GM13976 (cell line): ENCODE results near the gene PDSS1.

Source experiments
- DNase-seq: peaks from one replicate; pipeline ENCODE4 v3.0.0; 2012; ENCODE audit warnings: low spot score
- in situ Hi-C: fragments of 300-500 bp; cut with MboI; formaldehyde crosslinking; loops from one replicate; pipeline ENCODE4 v1.12.0; 2022; ENCODE audit warnings: low sequenced_read_pairs, mixed read lengths, inconsistent platforms; ENCODE audit not compliant: unreplicated experiment
- TF ChIP-seq, protein P1 (sequence below): IDR thresholded peaks from 2 replicates; pipeline ENCODE4 v1.5.1; 2012; ENCODE audit warnings: borderline replicate concordance, mild to moderate bottlenecking; ENCODE audit not compliant: insufficient read depth; ENCODE audit errors: extremely low read depth, missing control alignments, control extremely low read depth

PDSS1 gene

DNA sequence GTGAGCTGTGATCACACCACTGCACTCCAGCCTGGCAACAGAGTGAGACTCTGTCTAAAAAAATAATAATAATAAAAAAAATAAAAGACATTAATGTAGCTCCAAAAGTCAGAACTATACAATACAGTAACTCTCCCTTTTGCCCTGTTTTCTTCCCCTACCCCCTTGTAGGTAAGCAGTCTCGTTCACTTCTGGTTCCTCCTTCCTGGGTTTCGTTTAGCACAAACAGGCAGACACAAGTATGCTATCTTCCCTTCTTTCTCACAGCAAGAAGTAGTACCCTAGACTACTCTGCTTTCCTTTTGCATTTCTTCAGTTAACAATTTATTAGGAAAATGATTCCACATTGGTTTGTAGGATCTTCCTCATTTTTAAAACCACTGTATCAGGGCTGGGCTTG is 33.1 kb downstream of the PDSS1 start:
- no peak for DNase-seq
- in situ Hi-C loops, result loop anchor here (5.0 kb wide), 1 partner anchor 147 kb away; no protein-coding TSS in a partner anchor
- TF ChIP-seq, protein P1, sequence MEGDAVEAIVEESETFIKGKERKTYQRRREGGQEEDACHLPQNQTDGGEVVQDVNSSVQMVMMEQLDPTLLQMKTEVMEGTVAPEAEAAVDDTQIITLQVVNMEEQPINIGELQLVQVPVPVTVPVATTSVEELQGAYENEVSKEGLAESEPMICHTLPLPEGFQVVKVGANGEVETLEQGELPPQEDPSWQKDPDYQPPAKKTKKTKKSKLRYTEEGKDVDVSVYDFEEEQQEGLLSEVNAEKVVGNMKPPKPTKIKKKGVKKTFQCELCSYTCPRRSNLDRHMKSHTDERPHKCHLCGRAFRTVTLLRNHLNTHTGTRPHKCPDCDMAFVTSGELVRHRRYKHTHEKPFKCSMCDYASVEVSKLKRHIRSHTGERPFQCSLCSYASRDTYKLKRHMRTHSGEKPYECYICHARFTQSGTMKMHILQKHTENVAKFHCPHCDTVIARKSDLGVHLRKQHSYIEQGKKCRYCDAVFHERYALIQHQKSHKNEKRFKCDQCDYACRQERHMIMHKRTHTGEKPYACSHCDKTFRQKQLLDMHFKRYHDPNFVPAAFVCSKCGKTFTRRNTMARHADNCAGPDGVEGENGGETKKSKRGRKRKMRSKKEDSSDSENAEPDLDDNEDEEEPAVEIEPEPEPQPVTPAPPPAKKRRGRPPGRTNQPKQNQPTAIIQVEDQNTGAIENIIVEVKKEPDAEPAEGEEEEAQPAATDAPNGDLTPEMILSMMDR, result no peak

DNA sequence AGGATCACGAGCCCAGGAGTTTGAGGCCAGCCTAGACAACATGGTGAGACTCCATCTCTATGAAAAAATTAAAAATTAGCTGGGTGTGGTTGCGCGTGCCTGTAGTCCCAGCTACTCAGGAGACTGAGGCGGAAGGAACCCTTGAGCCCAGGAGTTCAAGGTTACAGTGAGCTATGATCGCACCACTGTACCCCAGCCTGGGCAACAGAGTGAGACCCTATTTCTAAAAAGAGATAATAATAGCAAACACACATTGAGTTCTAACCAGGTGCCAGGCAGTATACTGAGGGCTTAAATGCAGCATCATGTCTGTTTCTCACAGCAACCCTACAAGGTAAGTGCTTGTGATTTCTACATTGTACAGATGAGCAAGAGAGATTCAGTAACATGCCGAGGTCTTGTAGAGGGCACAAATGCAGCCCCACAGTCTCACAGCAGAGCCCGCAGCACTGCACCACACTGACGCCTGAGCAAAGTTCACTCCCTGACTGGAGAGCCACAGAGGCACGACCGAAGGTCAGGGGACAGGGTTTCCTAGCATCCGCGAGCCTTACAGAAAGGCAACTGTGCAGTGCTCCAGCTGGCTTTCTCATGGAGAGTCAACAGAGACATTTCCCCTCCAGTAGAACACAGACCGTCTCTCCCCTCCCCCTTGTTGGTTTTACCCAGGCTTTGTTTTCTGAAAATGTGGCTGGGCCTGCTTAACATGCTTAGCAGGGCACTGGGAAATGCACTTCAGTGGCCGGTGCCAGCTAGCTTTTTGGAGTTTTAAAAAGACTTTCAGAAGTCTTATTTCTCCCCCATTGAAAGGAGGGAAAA is 36.5 kb downstream of the PDSS1 start:
- TF ChIP-seq, protein P1, result no peak
- DNase-seq, result no peak
- in situ Hi-C loops, result loop anchor here (5.0 kb wide), 1 partner anchor 143 kb away; no protein-coding TSS in a partner anchor

DNA sequence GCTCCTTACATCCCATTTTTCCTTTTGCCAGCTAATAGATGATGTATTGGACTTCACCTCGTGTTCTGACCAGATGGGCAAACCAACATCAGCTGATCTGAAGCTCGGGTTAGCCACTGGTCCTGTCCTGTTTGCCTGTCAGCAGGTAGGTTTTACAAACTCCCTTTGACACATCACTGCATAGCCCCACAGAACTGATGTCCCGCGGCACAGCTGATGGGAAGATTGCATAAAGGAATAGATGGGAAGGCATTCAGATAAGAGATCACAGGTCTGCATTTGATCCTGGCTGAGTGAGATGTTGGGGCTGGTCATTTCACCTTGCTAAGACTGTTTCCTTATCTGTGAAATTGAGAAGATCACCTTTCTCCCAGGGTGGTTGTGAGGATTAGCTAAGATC is 37.9 kb downstream of the PDSS1 start:
- DNase-seq, result no peak
- in situ Hi-C loops, result no loop called here
- TF ChIP-seq, protein P1, result no peak

DNA sequence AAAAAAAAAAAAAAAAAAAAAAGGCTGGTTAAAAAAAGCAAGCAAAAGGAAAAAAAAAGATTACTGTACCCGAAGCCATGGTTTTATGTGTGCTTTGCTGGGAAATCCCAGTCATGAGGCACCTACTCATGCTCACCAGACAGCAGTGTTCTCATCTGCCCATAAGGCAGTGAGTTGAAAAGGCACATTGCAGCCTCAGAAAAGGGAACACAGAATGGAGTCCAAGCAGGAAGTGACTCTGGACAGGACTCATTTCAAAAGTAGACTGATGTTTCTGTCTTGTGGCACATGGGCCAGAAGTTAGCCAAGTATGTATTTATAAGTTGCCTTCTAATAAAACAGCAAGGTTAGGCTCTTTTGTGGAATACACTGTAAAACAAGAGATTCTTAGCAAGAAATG is 40.2 kb downstream of the PDSS1 start:
- TF ChIP-seq, protein P1, result no peak
- in situ Hi-C loops, result no loop called here
- DNase-seq, result peak; percentile 71

DNA sequence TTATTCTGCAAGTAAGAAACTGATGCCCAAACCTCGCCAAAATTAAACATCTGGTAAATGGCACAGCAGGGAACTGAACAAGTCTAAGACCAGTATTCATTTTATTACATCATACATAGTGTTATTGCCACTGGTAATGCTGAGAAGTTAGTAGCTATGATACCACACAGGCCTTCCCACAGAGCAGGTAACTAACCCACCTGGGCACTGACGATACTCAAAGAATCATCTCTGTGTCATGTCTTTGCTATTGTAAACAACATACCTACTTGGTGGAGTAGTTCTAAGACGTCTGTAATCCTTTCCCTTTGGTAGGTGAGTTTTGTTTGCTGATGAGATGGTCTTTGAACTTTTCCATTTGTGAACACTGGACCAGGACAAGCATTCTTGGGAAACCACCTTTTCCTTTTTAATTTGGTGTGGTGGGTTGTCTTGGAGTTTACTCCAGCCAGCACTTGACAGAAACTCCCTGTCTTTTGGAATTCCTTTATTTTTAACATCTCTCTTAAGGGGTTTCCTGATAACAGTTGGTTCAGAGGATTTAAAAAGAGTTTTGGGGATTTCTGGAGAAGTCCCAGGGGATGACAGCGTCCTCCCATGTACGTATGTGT is 40.9 kb downstream of the PDSS1 start:
- in situ Hi-C loops, result no loop called here
- TF ChIP-seq, protein P1, result no peak
- no peak for DNase-seq

DNA sequence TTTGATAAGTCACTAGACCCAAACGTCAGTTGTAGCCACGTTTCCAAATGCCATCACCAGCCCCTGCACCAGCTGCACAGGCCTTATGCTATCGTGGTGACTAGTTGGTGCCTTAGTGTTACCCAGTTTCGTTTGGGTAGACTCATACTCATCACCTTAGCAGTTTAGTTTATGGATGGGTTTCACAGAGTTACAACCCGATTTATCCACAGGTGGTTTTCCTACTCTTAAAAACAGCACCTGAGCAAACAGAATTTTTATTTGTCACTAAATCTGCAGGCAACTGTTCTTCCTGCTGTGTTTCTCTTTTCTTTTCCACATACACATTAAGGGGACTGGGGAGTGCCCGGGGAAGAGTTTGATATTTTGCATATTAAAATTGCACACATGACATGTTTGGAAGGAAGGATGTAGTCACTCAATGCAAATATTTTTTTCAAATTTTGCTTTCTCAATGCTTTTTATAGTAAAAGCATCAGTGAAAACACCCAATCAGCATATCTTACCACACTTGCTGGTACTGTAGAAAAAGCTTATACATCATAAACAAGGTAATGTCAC is 41.6 kb downstream of the PDSS1 start:
- TF ChIP-seq, protein P1, result no peak
- no peak for DNase-seq
- in situ Hi-C loops, result no loop called here
